Osteoblast (primary cell): ENCODE data around the gene SLC35C1. TPM values are rescaled to one million over a fixed set of nuclear protein-coding genes. Genes with fewer than 3 reads are reported as not detected.

Source experiments
- DNase-seq: peaks from one replicate; pipeline ENCODE4 v3.0.0; 2011; ENCODE audit warnings: low spot score, mixed read lengths; ENCODE audit not compliant: insufficient read length; ENCODE audit errors: missing footprints
- H2AFZ ChIP-seq: 2 replicates; pipeline ENCODE4 v1.6.0; 2011; ENCODE audit warnings: mild to moderate bottlenecking, low read length
- H3K27ac ChIP-seq: 2 replicates; pipeline ENCODE4 v1.5.1; 2011; ENCODE audit warnings: mild to moderate bottlenecking, low read depth, low read length, moderate library complexity
- H3K27me3 ChIP-seq: 2 replicates; pipeline ENCODE4 v1.6.0; 2012; ENCODE audit warnings: mild to moderate bottlenecking, control low read depth, inconsistent platforms, low read length, moderate library complexity; ENCODE audit not compliant: insufficient read depth
- H3K36me3 ChIP-seq: 2 replicates; pipeline ENCODE4 v1.5.1; 2011; ENCODE audit warnings: mild to moderate bottlenecking, low read length, control low read depth, moderate library complexity; ENCODE audit not compliant: insufficient read depth
- H3K4me1 ChIP-seq: 2 replicates; pipeline ENCODE4 v1.5.1; 2011; ENCODE audit warnings: mild to moderate bottlenecking, low read length, control low read depth, moderate library complexity; ENCODE audit not compliant: insufficient read depth
- H3K4me2 ChIP-seq: 2 replicates; pipeline ENCODE4 v1.6.0; 2011; ENCODE audit warnings: mild to moderate bottlenecking, low read length; ENCODE audit not compliant: insufficient read depth
- H3K4me3 ChIP-seq: fragments of 200-600 bp; sonication (generic); 3 replicates; pipeline ENCODE4 v1.5.1; 2012; ENCODE audit warnings: mild to moderate bottlenecking, low read length, inconsistent platforms; ENCODE audit not compliant: insufficient read depth
- H3K79me2 ChIP-seq: 2 replicates; pipeline ENCODE4 v1.6.0; 2012; ENCODE audit warnings: mild to moderate bottlenecking, low read length, control low read depth, inconsistent platforms; ENCODE audit not compliant: insufficient read depth
- H3K9me3 ChIP-seq: 2 replicates; pipeline ENCODE4 v1.5.1; 2011; ENCODE audit warnings: low read depth, low read length, control low read depth
- H4K20me1 ChIP-seq: 2 replicates; pipeline ENCODE4 v1.6.0; 2012; ENCODE audit warnings: mild to moderate bottlenecking, low read length, control low read depth; ENCODE audit not compliant: insufficient read depth
- CTCF ChIP-seq: IDR thresholded peaks from 2 replicates; pipeline ENCODE4 v1.5.1; 2011; ENCODE audit warnings: mild to moderate bottlenecking, low read depth, low read length, moderate library complexity; ENCODE audit errors: extremely low read depth
- total RNA-seq: library from RNA; depleted of rRNA; stranded (reverse); fragments of >200 nt; gene quantifications from 2 replicates; pipeline ENCODE4 v1.2.3, GENCODE V29; 2012

SLC35C1 gene
- total RNA-seq, 1 donor = 12.3 TPM

- Histone ChIP-seq H3K4me1 (peaks cover 6% of the 10 kb centered on the region), H2AFZ (no peak overlapping the region)
Observed at GRCh38 chr11:45772449-45772774, 32.5 kb upstream of the SLC35C1 start.

GRCh38 chr11:45772986-45773785 lies 31.8 kb upstream of the SLC35C1 start:
- no peak for DNase-seq
- Histone ChIP-seq H3K9me3 (no peaks in the 10 kb centered on the region), H3K79me2 (no peaks in the 10 kb centered on the region), H3K4me3 (no peak overlapping the region), H3K4me2 (no peak overlapping the region), H3K27me3 (peaks cover 15% of the 10 kb centered on the region), H3K36me3 (no peaks in the 10 kb centered on the region), H3K27ac (no peak overlapping the region), H2AFZ (no peak overlapping the region), H3K4me1 (peaks cover 6% of the 10 kb centered on the region), H4K20me1 (peaks cover 3% of the 10 kb centered on the region)
- no peak for TF ChIP-seq CTCF

More at GRCh38 chr11:45772449-45772774, 32.5 kb upstream of the SLC35C1 start:
- H3K36me3 ChIP-seq = no peaks in the 10 kb centered on the region
- no peaks in the 10 kb centered on the region for H3K9me3 ChIP-seq
- no peak overlapping the region for H3K4me2 ChIP-seq
- TF ChIP-seq CTCF = no peak
- no peak for DNase-seq
- peaks cover 14% of the 10 kb centered on the region for H3K27me3 ChIP-seq
- H3K27ac ChIP-seq = no peak overlapping the region
- peaks cover 3% of the 10 kb centered on the region for H4K20me1 ChIP-seq
- H3K79me2 ChIP-seq = no peaks in the 10 kb centered on the region
- no peak overlapping the region for H3K4me3 ChIP-seq

- no peak for DNase-seq
- Histone ChIP-seq H4K20me1 (peaks cover 3% of the 10 kb centered on the region), H3K79me2 (no peaks in the 10 kb centered on the region), H3K27ac (no peak overlapping the region), H3K4me2 (no peak overlapping the region), H3K36me3 (no peaks in the 10 kb centered on the region), H3K27me3 (peaks cover 16% of the 10 kb centered on the region), H3K9me3 (no peaks in the 10 kb centered on the region), H2AFZ (no peak overlapping the region), H3K4me3 (no peak overlapping the region), H3K4me1 (peaks cover 6% of the 10 kb centered on the region)
- TF ChIP-seq CTCF = no peak
Observed at GRCh38 chr11:45773786-45774655, 30.9 kb upstream of the SLC35C1 start.

GRCh38 chr11:45774786-45775185 lies 30.2 kb upstream of the SLC35C1 start:
- Histone ChIP-seq H3K27ac (no peak overlapping the region), H3K27me3 (peaks cover 11% of the 10 kb centered on the region), H3K9me3 (no peaks in the 10 kb centered on the region), H3K4me2 (no peak overlapping the region), H3K79me2 (no peaks in the 10 kb centered on the region), H3K4me3 (no peak overlapping the region), H3K36me3 (no peaks in the 10 kb centered on the region), H4K20me1 (peaks cover 3% of the 10 kb centered on the region), H2AFZ (no peak overlapping the region), H3K4me1 (peaks cover 6% of the 10 kb centered on the region)
- no peak for TF ChIP-seq CTCF
- no peak for DNase-seq
